GM19035 (cell line): Measurements from ENCODE around the gene LHFPL6.

Experiments
- ATAC-seq: cut with Tn5 transposase; IDR thresholded peaks from one replicate; pipeline ENCODE4 v1.9.1; 2021; ENCODE audit not compliant: unreplicated experiment

The LHFPL6 gene

GRCh38 chr13:39602614-39603366 lies at the start of gene LHFPL6:
TSS of gene LHFPL6 (minus strand) at chr13:39603193.
- peak; percentile 94 for ATAC-seq

GRCh38 chr13:39646122-39646521 lies 43.1 kb upstream of the LHFPL6 start:
- no peak for ATAC-seq

GRCh38 chr13:39641645-39642044 lies 38.7 kb upstream of the LHFPL6 start:
- ATAC-seq, result no peak

- no peak for ATAC-seq
Measured at GRCh38 chr13:39637890-39638289, 34.9 kb upstream of the LHFPL6 start.

GRCh38 chr13:39635564-39635963 lies 32.6 kb upstream of the LHFPL6 start:
- ATAC-seq, result no peak

GRCh38 chr13:39632994-39633393 lies 30.0 kb upstream of the LHFPL6 start:
- ATAC-seq, result no peak

- no peak for ATAC-seq
Measured at GRCh38 chr13:39631307-39631706, 28.3 kb upstream of the LHFPL6 start.

- no peak for ATAC-seq
Measured at GRCh38 chr13:39623466-39623865, 20.5 kb upstream of the LHFPL6 start.

GRCh38 chr13:39618561-39618960 lies 15.6 kb upstream of the LHFPL6 start:
- no peak for ATAC-seq

GRCh38 chr13:39616087-39616694 lies 13.2 kb upstream of the LHFPL6 start:
- peak; percentile 59 for ATAC-seq

- no peak for ATAC-seq
Measured at GRCh38 chr13:39612023-39612637, 9.1 kb upstream of the LHFPL6 start.

GRCh38 chr13:39607876-39608275 lies 4.9 kb upstream of the LHFPL6 start:
- ATAC-seq, result no peak

GRCh38 chr13:39605677-39606320 lies 2.8 kb upstream of the LHFPL6 start:
- ATAC-seq, result no peak

GRCh38 chr13:39604756-39605155 lies 1.8 kb upstream of the LHFPL6 start:
- no peak for ATAC-seq

- peak; percentile 30 for ATAC-seq
Measured at GRCh38 chr13:39603424-39603947, 493 bp upstream of the LHFPL6 start.

- ATAC-seq, result peak; percentile 6
Measured at GRCh38 chr13:39602277-39602613, 748 bp downstream of the LHFPL6 start.

GRCh38 chr13:39601636-39602035 lies 1.4 kb downstream of the LHFPL6 start:
- no peak for ATAC-seq

- no peak for ATAC-seq
Measured at GRCh38 chr13:39600766-39601165, 2.2 kb downstream of the LHFPL6 start.

GRCh38 chr13:39599842-39600241 lies 3.2 kb downstream of the LHFPL6 start:
- ATAC-seq, result no peak

GRCh38 chr13:39599012-39599411 lies 4.0 kb downstream of the LHFPL6 start:
- no peak for ATAC-seq

- ATAC-seq, result no peak
Measured at GRCh38 chr13:39597838-39598237, 5.2 kb downstream of the LHFPL6 start.

- no peak for ATAC-seq
Measured at GRCh38 chr13:39596685-39597084, 6.3 kb downstream of the LHFPL6 start.
